ENCODE results near the gene TPBGL.

- TF ChIP-seq CTCF (conservative IDR thresholded peaks at IDR 0.05; ENCODE audit: low read depth, low read length) (no peak), EZH2 (IDR thresholded peaks at IDR 0.05; ENCODE audit: low read length, unreplicated experiment) (no peak)
Measured at GRCh38 chr11:75244052-75244814, 3.7 kb downstream of the TPBGL start.

Measured in PC-3 (cell line).